SH-SY5Y (cell line): ENCODE measurements around the gene USP46.

Source experiments
- GATA2 ChIP-seq: IDR thresholded peaks from 2 replicates; pipeline ENCODE4 v1.6.1; 2011; ENCODE audit warnings: mild to moderate bottlenecking, low read depth, low read length
- GATA3 ChIP-seq: IDR thresholded peaks from 2 replicates; pipeline ENCODE4 v1.6.1; 2011; ENCODE audit warnings: low read depth, mild to moderate bottlenecking, low read length, moderate library complexity

- TF ChIP-seq GATA2 (no peak), GATA3 (no peak)
Observed at GRCh38 chr4:52551487-52551886, 107.6 kb downstream of the USP46 start.
